Stimulated activated CD8-positive, alpha-beta memory T cell treated with anti-CD3 and anti-CD28 coated beads, Interleukin-7, amount 100 ng/mL, for 24 hours (primary cell): ENCODE measurements around the gene AOX1.
"Not testable (repeated sequence)": the region's sequence is repeated elsewhere in the genome, so short reads cannot be mapped to it uniquely, and the experiment has no call there.

ENCODE experiments used
- DNase-seq: peaks from one replicate; pipeline ENCODE4 v3.0.0-alpha.2; 2020; ENCODE audit warnings: low read depth

The AOX1 gene

GRCh38 chr2:200702646-200703118, 116.9 kb downstream of the AOX1 start:
- no peak for DNase-seq

DNA sequence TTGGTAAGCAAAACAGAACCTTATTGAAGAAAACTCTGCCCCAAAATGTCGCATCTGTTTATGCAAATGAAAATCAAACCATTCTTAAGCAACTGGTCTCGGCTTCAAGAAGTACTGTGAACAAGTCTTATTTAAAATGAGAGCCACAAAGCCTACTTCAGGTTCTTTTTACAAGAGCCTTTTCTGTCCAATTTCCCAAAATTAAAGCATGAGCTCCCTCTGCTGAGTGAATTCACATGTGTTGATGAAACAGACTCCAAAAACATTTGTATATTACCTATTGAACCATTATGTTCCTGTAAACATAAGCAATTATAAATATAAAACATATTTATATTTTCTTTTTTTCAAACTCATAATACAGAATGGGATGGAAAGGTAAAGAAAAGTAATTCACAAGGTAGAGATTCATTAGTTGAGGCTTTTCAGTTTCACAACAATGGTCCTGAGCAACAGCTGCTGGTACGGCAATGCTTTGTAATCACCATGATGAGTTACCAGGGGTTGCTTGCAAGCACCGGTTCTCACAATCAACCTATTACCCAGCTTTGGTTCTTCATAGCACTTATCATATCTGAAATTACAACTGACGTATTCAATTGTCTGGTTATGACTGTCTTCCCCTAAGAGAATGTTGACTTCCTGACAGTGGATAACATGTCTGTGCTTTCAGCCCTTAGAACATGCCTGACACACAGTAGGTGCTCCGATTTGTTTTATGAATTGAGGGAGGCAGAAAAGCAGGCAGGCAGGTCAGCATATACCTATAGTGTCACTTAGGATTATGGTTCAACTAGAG, 117.5 kb downstream of the AOX1 start:
- DNase-seq: no peak

- no peak for DNase-seq
These were observed 118.3 kb downstream of the AOX1 start for GRCh38 chr2:200703926-200704637.

GRCh38 chr2:200705305-200706041, 119.7 kb downstream of the AOX1 start:
- DNase-seq: no peak

GRCh38 chr2:200708943-200709342, 123.1 kb downstream of the AOX1 start:
- no peak for DNase-seq

- peak; percentile 77 for DNase-seq
These were observed 127.3 kb downstream of the AOX1 start for GRCh38 chr2:200713003-200713703.

DNA sequence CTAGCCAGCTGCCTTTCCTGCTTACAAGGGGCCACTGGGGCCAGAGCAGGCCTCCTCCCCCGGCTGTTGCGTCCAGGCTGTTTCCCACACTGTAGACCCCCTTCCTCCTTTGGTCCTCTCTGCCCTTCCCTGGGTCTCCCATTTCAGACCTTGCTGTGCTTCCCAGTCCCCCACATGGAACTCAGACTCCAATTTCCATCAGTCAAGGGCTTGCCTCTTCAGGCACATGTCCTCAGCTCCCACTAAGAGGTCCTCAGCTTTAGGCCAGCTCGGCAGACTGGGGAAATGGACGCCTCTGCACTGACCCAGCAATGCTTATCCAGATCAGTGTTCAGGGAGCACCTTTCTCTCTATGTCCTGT, 127.9 kb downstream of the AOX1 start:
- no peak for DNase-seq

DNA sequence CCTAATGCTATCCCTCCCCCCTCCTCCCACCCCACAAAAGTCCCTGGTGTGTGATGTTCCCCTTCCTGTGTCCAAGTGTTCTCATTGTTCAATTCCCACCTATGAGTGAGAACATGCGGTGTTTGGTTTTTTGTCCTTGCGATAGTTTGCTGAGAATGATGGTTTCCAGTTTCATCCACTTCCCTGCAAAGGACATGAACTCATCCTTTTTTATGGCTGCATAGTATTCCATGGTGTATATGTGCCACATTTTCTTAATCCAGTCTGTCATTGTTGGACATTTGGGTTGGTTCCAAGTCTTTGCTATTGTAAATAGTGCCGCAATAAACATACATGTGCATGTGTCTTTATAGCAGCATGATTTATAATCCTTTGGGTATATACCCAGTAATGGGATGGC, 129.2 kb downstream of the AOX1 start:
- DNase-seq: not testable (repeated sequence)

DNA sequence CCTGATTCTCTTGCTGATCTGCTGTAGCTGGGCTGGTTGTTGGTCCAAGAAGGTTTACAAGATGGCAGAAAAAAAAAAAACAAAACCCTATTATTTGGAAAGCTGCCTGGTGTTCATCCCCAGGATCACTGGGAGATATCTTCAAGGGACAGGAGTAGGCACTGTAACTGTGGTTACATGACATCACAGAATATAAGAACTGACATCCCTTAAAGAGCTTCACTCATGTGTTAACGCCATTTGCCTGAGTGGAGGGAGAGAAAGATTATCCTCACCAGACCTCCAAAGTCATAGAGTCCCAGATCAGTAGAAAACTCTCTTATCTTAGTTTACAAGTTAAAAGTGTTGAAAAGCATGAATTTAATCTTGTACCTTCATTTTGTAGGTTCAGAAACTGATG, 130.6 kb downstream of the AOX1 start:
- no peak for DNase-seq
